Measurements from ENCODE around the gene FRMD5. TPM values are rescaled to one million over a fixed set of nuclear protein-coding genes. Genes with fewer than 3 reads are reported as not detected.

Gene FRMD5
- total RNA-seq, 1 donor from 2014 or later, result 1.2 TPM

- no peak for TF ChIP-seq CTCF (IDR thresholded peaks at IDR 0.05)
- Histone ChIP-seq H3K4me3 (no peak overlapping the region), H3K9me3 (no peaks in the 10 kb centered on the region), H3K27me3 (peaks cover 9% of the 10 kb centered on the region), H3K4me1 (no peaks in the 10 kb centered on the region), H3K27ac (no peak overlapping the region), H3K36me3 (no peaks in the 10 kb centered on the region)
- ATAC-seq (no peak), DNase-seq (no peak)
- intact Hi-C loops (cut with DNase I), result no loop called here
These were observed 279.3 kb downstream of the FRMD5 start for GRCh38 chr15:43915631-43916325.

- ATAC-seq, result no peak
- H3K9me3 ChIP-seq, result no peaks in the 10 kb centered on the region
- no peak overlapping the region for H3K4me3 ChIP-seq
- intact Hi-C loops (cut with DNase I), result no loop called here
- TF ChIP-seq CTCF (IDR thresholded peaks at IDR 0.05), result no peak
- H3K36me3 ChIP-seq, result no peaks in the 10 kb centered on the region
- H3K27ac ChIP-seq, result no peak overlapping the region
- no peak for DNase-seq
- no peaks in the 10 kb centered on the region for H3K4me1 ChIP-seq
- peaks cover 9% of the 10 kb centered on the region for H3K27me3 ChIP-seq
These were observed 281.1 kb downstream of the FRMD5 start for GRCh38 chr15:43913941-43914340.

GRCh38 chr15:43913026-43913780 is 281.9 kb downstream of the FRMD5 start:
- Histone ChIP-seq H3K4me1 (no peaks in the 10 kb centered on the region), H3K27ac (no peak overlapping the region), H3K9me3 (no peaks in the 10 kb centered on the region), H3K4me3 (no peak overlapping the region), H3K27me3 (peaks cover 5% of the 10 kb centered on the region), H3K36me3 (no peaks in the 10 kb centered on the region)
- no peak for TF ChIP-seq CTCF (IDR thresholded peaks at IDR 0.05)
- ATAC-seq (peak; percentile 30), DNase-seq (no peak)
- intact Hi-C loops (cut with DNase I), result no loop called here

- H3K36me3 ChIP-seq, result no peaks in the 10 kb centered on the region
- DNase-seq (no peak), ATAC-seq (no peak)
- TF ChIP-seq CTCF (IDR thresholded peaks at IDR 0.05), result no peak
- intact Hi-C loops (cut with DNase I), result no loop called here
- H3K4me3 ChIP-seq, result no peak overlapping the region
- H3K9me3 ChIP-seq, result no peaks in the 10 kb centered on the region
- H3K27me3 ChIP-seq, result no peaks in the 10 kb centered on the region
- H3K27ac ChIP-seq, result no peak overlapping the region
- H3K4me1 ChIP-seq, result no peaks in the 10 kb centered on the region
These were observed 282.9 kb downstream of the FRMD5 start for GRCh38 chr15:43912208-43912607.

GRCh38 chr15:43911235-43911781 is 283.8 kb downstream of the FRMD5 start:
- intact Hi-C loops (cut with DNase I), result no loop called here
- Histone ChIP-seq H3K27me3 (no peaks in the 10 kb centered on the region), H3K4me1 (no peaks in the 10 kb centered on the region), H3K4me3 (no peak overlapping the region), H3K36me3 (no peaks in the 10 kb centered on the region), H3K9me3 (no peaks in the 10 kb centered on the region), H3K27ac (no peak overlapping the region)
- ATAC-seq, result no peak
- no peak for TF ChIP-seq CTCF (IDR thresholded peaks at IDR 0.05)
- DNase-seq, result no peak

Data from upper lobe of right lung (tissue), 1 donor.